ENCODE measurements around the gene ZRANB2.

The ZRANB2 gene

GRCh38 chr1:71089536-71090270, 8.9 kb upstream of the ZRANB2 start:
- peak; percentile 89 for DNase-seq (ENCODE audit: low read depth)
- H3K4me1 ChIP-seq (ENCODE audit: control insufficient read depth, insufficient read depth, low read length), result peaks cover 34% of the 10 kb centered on the region
- H3K36me3 ChIP-seq (ENCODE audit: control insufficient read depth, insufficient read depth, low read length, severe bottlenecking), result no peaks in the 10 kb centered on the region
- H3K27me3 ChIP-seq (replicated peaks; ENCODE audit: control insufficient read depth, insufficient read depth, low read length), result no peaks in the 10 kb centered on the region
- no peaks in the 10 kb centered on the region for H3K9me3 ChIP-seq (ENCODE audit: control insufficient read depth, low read length)
- H3K4me3 ChIP-seq (ENCODE audit: low read length), result peak overlapping the region; percentile 57
- peak overlapping the region; percentile 84 for H3K9ac ChIP-seq (ENCODE audit: low read length)

GRCh38 chr1:71088645-71089287, 7.9 kb upstream of the ZRANB2 start:
- Histone ChIP-seq H3K4me1 (ENCODE audit: control insufficient read depth, insufficient read depth, low read length) (peaks cover 34% of the 10 kb centered on the region), H3K27me3 (replicated peaks; ENCODE audit: control insufficient read depth, insufficient read depth, low read length) (no peaks in the 10 kb centered on the region), H3K9ac (ENCODE audit: low read length) (peak overlapping the region; percentile 70), H3K4me3 (ENCODE audit: low read length) (peak overlapping the region; percentile 56), H3K36me3 (ENCODE audit: control insufficient read depth, insufficient read depth, low read length, severe bottlenecking) (no peaks in the 10 kb centered on the region), H3K9me3 (ENCODE audit: control insufficient read depth, low read length) (no peaks in the 10 kb centered on the region)
- no peak for DNase-seq (ENCODE audit: low read depth)

- DNase-seq (ENCODE audit: low read depth), result no peak
Measured at GRCh38 chr1:71087713-71088112, 6.9 kb upstream of the ZRANB2 start.

GRCh38 chr1:71087060-71087459, 6.2 kb upstream of the ZRANB2 start:
- DNase-seq (ENCODE audit: low read depth), result no peak
- Histone ChIP-seq H3K9ac (ENCODE audit: low read length) (no peak overlapping the region), H3K9me3 (ENCODE audit: control insufficient read depth, low read length) (no peaks in the 10 kb centered on the region), H3K36me3 (ENCODE audit: control insufficient read depth, insufficient read depth, low read length, severe bottlenecking) (no peaks in the 10 kb centered on the region), H3K4me3 (ENCODE audit: low read length) (no peak overlapping the region), H3K4me1 (ENCODE audit: control insufficient read depth, insufficient read depth, low read length) (peaks cover 34% of the 10 kb centered on the region), H3K27me3 (replicated peaks; ENCODE audit: control insufficient read depth, insufficient read depth, low read length) (no peaks in the 10 kb centered on the region)

More at GRCh38 chr1:71087713-71088112, 6.9 kb upstream of the ZRANB2 start:
- no peak overlapping the region for H3K9ac ChIP-seq (ENCODE audit: low read length)
- peaks cover 34% of the 10 kb centered on the region for H3K4me1 ChIP-seq (ENCODE audit: control insufficient read depth, insufficient read depth, low read length)
- H3K9me3 ChIP-seq (ENCODE audit: control insufficient read depth, low read length), result no peaks in the 10 kb centered on the region
- no peaks in the 10 kb centered on the region for H3K27me3 ChIP-seq (replicated peaks; ENCODE audit: control insufficient read depth, insufficient read depth, low read length)
- no peaks in the 10 kb centered on the region for H3K36me3 ChIP-seq (ENCODE audit: control insufficient read depth, insufficient read depth, low read length, severe bottlenecking)
- no peak overlapping the region for H3K4me3 ChIP-seq (ENCODE audit: low read length)

- no peaks in the 10 kb centered on the region for H3K27me3 ChIP-seq (replicated peaks; ENCODE audit: control insufficient read depth, insufficient read depth, low read length)
- no peak for DNase-seq (ENCODE audit: low read depth)
Measured at GRCh38 chr1:71086331-71086730, 5.5 kb upstream of the ZRANB2 start.

GRCh38 chr1:71083271-71083670, 2.4 kb upstream of the ZRANB2 start:
- H3K4me3 ChIP-seq (ENCODE audit: low read length), result no peak overlapping the region
- H3K27me3 ChIP-seq (replicated peaks; ENCODE audit: control insufficient read depth, insufficient read depth, low read length), result no peaks in the 10 kb centered on the region
- H3K9ac ChIP-seq (ENCODE audit: low read length), result no peak overlapping the region
- peaks cover 2% of the 10 kb centered on the region for H3K36me3 ChIP-seq (ENCODE audit: control insufficient read depth, insufficient read depth, low read length, severe bottlenecking)
- H3K9me3 ChIP-seq (ENCODE audit: control insufficient read depth, low read length), result no peaks in the 10 kb centered on the region
- no peak for DNase-seq (ENCODE audit: low read depth)
- peaks cover 21% of the 10 kb centered on the region for H3K4me1 ChIP-seq (ENCODE audit: control insufficient read depth, insufficient read depth, low read length)

More at GRCh38 chr1:71086331-71086730, 5.5 kb upstream of the ZRANB2 start:
- no peak overlapping the region for H3K9ac ChIP-seq (ENCODE audit: low read length)
- peaks cover 34% of the 10 kb centered on the region for H3K4me1 ChIP-seq (ENCODE audit: control insufficient read depth, insufficient read depth, low read length)
- no peaks in the 10 kb centered on the region for H3K9me3 ChIP-seq (ENCODE audit: control insufficient read depth, low read length)
- H3K4me3 ChIP-seq (ENCODE audit: low read length), result no peak overlapping the region
- H3K36me3 ChIP-seq (ENCODE audit: control insufficient read depth, insufficient read depth, low read length, severe bottlenecking), result no peaks in the 10 kb centered on the region

DNA sequence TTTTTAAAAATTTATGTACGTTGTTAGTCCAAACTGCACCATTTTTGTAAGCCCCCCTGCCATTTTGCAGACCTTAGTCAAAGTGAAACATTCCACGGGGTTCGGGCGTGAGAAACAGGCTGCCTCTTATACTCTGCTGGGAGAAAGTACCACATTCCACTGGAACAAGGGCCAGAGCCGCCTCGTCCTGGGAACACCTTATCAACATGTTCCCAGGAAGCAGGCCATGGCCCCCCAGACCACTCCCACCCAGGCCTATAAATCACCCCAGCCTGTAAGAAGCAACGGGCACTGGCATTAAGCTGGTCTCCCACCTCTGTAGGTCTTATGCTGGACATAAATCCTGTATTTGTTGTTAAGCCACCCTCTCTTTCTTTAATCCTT, 854 bp upstream of the ZRANB2 start:
- peaks cover 18% of the 10 kb centered on the region for H3K36me3 ChIP-seq (ENCODE audit: control insufficient read depth, insufficient read depth, low read length, severe bottlenecking)
- H3K27me3 ChIP-seq (replicated peaks; ENCODE audit: control insufficient read depth, insufficient read depth, low read length), result no peaks in the 10 kb centered on the region
- H3K4me1 ChIP-seq (ENCODE audit: control insufficient read depth, insufficient read depth, low read length), result peaks cover 21% of the 10 kb centered on the region
- H3K4me3 ChIP-seq (ENCODE audit: low read length), result peak overlapping the region; percentile 92
- H3K9me3 ChIP-seq (ENCODE audit: control insufficient read depth, low read length), result no peaks in the 10 kb centered on the region
- no peak for DNase-seq (ENCODE audit: low read depth)
- H3K9ac ChIP-seq (ENCODE audit: low read length), result peak overlapping the region; percentile 96

GRCh38 chr1:71080230-71080738, 551 bp downstream of the ZRANB2 start:
- DNase-seq (ENCODE audit: low read depth), result peak; percentile 48
- H3K9me3 ChIP-seq (ENCODE audit: control insufficient read depth, low read length), result no peaks in the 10 kb centered on the region
- H3K9ac ChIP-seq (ENCODE audit: low read length), result peak overlapping the region; percentile 96
- no peaks in the 10 kb centered on the region for H3K27me3 ChIP-seq (replicated peaks; ENCODE audit: control insufficient read depth, insufficient read depth, low read length)
- peak overlapping the region; percentile 92 for H3K4me3 ChIP-seq (ENCODE audit: low read length)
- peaks cover 25% of the 10 kb centered on the region for H3K4me1 ChIP-seq (ENCODE audit: control insufficient read depth, insufficient read depth, low read length)
- H3K36me3 ChIP-seq (ENCODE audit: control insufficient read depth, insufficient read depth, low read length, severe bottlenecking), result peaks cover 32% of the 10 kb centered on the region

GRCh38 chr1:71074681-71075080, 6.2 kb downstream of the ZRANB2 start:
- Histone ChIP-seq H3K9ac (ENCODE audit: low read length) (no peak overlapping the region), H3K9me3 (ENCODE audit: control insufficient read depth, low read length) (no peaks in the 10 kb centered on the region), H3K36me3 (ENCODE audit: control insufficient read depth, insufficient read depth, low read length, severe bottlenecking) (peaks cover 86% of the 10 kb centered on the region), H3K27me3 (replicated peaks; ENCODE audit: control insufficient read depth, insufficient read depth, low read length) (no peaks in the 10 kb centered on the region), H3K4me3 (ENCODE audit: low read length) (peak overlapping the region; percentile 19), H3K4me1 (ENCODE audit: control insufficient read depth, insufficient read depth, low read length) (peaks cover 30% of the 10 kb centered on the region)
- DNase-seq (ENCODE audit: low read depth), result no peak

GRCh38 chr1:71072273-71072672, 8.6 kb downstream of the ZRANB2 start:
- H3K4me1 ChIP-seq (ENCODE audit: control insufficient read depth, insufficient read depth, low read length), result peaks cover 16% of the 10 kb centered on the region
- DNase-seq (ENCODE audit: low read depth), result no peak
- no peaks in the 10 kb centered on the region for H3K9me3 ChIP-seq (ENCODE audit: control insufficient read depth, low read length)
- no peak overlapping the region for H3K4me3 ChIP-seq (ENCODE audit: low read length)
- no peaks in the 10 kb centered on the region for H3K27me3 ChIP-seq (replicated peaks; ENCODE audit: control insufficient read depth, insufficient read depth, low read length)
- H3K9ac ChIP-seq (ENCODE audit: low read length), result no peak overlapping the region
- peaks cover 99% of the 10 kb centered on the region for H3K36me3 ChIP-seq (ENCODE audit: control insufficient read depth, insufficient read depth, low read length, severe bottlenecking)

- Histone ChIP-seq H3K36me3 (ENCODE audit: control insufficient read depth, insufficient read depth, low read length, severe bottlenecking) (peaks cover 99% of the 10 kb centered on the region), H3K9me3 (ENCODE audit: control insufficient read depth, low read length) (no peaks in the 10 kb centered on the region), H3K4me3 (ENCODE audit: low read length) (no peak overlapping the region), H3K9ac (ENCODE audit: low read length) (no peak overlapping the region), H3K4me1 (ENCODE audit: control insufficient read depth, insufficient read depth, low read length) (peaks cover 16% of the 10 kb centered on the region), H3K27me3 (replicated peaks; ENCODE audit: control insufficient read depth, insufficient read depth, low read length) (no peaks in the 10 kb centered on the region)
- no peak for DNase-seq (ENCODE audit: low read depth)
Measured at GRCh38 chr1:71071720-71072119, 9.1 kb downstream of the ZRANB2 start.

Data from adipocyte (in vitro differentiated cells).